Measurements from ENCODE around the gene CD99.
"Not testable (repeated sequence)": the region's sequence is repeated elsewhere in the genome, so short reads cannot be mapped to it uniquely, and the experiment has no call there.

Gene CD99

DNA sequence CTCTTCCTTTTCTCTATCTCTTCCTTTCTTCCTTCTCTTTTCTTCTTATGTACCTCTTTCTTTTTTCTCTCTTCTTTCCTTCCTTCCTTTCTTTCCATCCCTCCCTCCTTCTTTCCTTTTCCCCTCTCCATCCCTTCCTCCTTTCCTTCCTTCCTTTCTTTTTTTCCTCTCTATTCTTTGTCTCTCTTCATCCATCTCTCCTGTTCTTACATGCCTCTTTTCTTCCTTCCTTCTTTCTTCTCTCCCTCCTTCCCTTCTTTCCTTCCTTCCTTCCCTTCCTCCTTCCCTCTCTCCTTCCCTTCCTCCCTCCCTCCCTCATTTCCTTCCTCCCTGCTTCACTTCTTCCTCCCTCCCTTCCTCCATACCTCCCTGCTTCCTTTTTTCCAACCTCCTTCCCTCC lies 41.6 kb downstream of the CD99 start:
- no peak for DNase-seq

- no peak for DNase-seq
Measured at GRCh38 chrX:2733286-2733685, 42.2 kb downstream of the CD99 start.

GRCh38 chrX:2735270-2735669 lies 44.2 kb downstream of the CD99 start:
- DNase-seq: no peak

- no peak for DNase-seq
Measured at GRCh38 chrX:2740672-2741071, 49.6 kb downstream of the CD99 start.

DNA sequence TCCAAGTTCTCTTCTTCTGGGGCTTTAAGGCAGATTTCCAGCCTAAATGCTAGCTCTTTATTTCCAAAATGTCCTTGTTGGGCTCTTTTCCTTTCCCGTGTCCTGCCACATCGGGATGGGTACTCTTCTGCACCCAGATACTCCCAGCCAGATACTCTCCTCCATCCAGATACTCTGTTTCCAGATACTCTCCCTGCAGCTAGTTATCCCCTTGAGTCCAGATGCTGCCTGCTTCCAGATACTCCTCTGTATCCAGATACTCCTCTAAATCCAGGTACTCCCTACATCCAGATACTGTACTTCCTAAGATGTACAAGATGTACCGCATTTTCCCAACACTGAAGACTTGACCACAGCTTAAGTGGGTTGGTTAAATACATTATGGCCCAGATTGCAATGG lies 50.3 kb downstream of the CD99 start:
- no peak for DNase-seq

DNA sequence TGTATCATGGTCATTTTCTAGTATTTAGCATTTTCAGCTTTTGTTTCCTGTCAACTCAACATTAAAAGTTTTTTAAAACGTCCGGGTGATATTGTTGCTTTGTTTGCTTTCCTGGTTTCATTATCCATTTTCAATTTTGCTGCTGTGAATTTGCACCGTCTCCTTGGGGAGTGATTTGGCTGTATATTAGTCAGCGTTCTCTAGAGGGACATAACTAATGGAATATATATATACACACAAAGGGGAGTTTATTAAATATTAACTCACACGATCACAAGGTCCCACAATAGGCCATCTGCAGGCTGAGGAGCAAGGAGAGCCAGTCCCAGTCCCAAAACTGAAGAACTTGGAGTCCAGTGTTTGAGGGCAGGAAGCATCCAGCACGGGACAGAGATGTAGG lies 55.2 kb downstream of the CD99 start:
- DNase-seq: not testable (repeated sequence)

- no peak for DNase-seq
Measured at GRCh38 chrX:2748171-2748814, 57.2 kb downstream of the CD99 start.

DNA sequence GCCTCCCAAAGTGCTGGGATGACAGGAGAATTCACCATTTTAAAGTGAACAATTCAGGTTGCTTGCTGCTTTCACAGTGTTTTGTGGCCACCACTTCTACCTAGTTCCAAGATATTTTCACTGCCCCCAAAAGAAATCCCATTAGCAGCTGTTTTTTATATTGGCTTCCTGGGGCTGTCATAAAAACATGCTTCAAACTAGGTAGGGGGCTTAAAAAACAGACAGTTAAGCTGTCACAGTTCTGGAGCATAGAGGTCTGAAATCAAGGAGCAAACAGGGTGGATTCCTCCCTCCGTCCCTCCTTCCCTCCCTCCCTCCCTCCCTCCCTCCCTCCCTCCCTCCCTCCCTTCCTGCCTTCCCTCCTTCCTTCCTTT lies 57.7 kb downstream of the CD99 start:
- no peak for DNase-seq

- DNase-seq: no peak
Measured at GRCh38 chrX:2751291-2751690, 60.2 kb downstream of the CD99 start.

- not testable (repeated sequence) for DNase-seq
Measured at GRCh38 chrX:2751874-2752300, 60.8 kb downstream of the CD99 start, which contains the start of gene XG. Gene XG, plus strand, starts transcription at chrX:2752040. Its CDS starts 235 bp downstream, at chrX:2752275.

DNA sequence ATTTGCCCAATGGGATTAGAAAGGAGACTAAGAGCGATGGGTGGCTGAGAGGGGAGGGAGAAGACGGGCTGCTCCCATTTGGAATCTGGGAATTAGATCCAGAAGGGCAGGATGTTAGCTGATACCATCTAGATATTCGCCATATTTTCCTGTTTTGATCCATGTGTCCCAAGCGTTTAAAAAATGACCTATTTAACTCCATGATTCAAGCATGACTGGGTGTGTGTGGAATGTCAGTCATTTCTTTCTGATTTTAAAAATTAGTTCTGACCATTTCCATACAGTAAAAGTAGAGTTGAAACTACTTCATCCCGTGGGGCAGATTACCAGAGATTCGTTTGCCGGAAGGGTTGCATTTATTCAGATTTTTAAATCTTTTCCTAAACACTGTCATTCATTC lies 61.3 kb downstream of the CD99 start:
- not testable (repeated sequence) for DNase-seq

GRCh38 chrX:2755163-2755715 lies 64.1 kb downstream of the CD99 start:
- DNase-seq: not testable (repeated sequence)

DNA sequence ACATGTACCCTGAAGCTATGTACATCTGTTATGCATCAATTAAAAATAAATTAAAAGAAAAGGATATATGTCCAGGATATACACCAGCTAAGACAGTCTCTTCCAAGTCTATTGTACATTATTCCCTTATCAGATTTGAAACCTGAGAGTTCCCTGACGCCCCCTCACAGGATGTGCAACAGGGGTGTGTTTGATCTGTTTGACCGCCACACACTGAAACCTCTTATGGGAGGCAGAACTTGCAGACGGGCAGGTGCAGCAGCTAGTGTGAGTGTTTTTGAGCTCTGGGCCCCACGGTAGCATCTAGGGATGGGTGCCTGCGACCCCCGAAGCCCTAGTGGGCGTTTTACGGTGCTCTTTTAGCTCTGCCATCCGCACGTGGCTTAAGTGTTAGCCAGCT lies 65.5 kb downstream of the CD99 start:
- DNase-seq: no peak

DNA sequence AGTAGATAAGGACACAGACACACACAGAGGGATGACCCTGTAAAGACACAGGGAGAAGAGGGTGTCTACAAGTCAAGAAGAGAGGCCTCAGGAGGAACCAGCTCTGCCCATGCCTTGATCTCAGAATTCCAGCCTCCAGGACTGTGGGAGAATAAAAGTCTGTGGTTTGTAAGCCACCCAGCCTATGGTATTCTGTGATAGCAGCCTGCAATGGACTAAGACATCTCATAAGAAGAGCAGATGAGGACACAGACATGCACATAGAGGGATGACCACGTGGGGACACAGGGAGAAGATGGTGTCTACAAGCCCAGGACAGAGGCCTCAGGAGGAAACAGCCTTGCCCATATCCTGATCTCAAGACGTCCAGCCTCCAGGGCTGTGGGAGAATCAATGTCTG lies 70.2 kb downstream of the CD99 start:
- DNase-seq: no peak

GRCh38 chrX:2762671-2763070 lies 71.6 kb downstream of the CD99 start:
- DNase-seq: not testable (repeated sequence)

DNA sequence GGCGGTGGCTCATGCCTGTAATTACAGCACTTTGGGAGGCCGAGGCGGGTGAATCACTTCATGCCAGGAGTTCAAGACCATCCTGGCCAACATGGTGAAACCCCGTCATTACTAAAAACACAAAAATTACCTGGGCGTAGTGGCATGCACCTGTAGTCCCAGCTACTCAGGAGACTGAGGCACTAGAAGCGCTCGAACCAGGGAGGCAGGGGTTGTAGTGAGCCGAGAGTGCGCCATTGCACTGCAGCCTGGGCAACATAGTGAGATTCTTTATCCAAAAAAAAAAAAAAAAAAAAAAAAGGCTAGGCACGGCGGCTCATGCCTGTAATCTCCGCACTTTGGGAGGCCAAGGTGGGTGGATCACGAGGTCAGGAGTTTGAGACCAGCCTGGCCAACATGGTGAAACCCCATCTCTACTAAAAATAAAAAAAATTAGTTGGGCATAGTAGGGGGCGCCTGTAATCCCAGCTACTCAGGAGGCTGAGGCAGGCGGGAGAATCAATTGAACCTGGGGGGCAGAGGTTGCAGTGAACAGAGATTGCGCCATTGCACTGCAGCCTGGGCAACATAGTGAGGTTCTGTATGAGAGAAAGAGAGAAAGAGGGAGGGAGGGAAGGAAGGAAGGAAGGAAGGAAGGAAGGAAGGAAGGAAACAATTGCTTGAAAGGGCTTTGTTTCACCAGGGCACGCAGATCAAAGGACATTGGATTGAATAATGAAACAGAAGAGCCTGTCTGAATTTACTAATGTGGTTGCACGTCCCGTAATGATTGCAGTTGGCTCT lies 73.9 kb downstream of the CD99 start:
- not testable (repeated sequence) for DNase-seq

DNA sequence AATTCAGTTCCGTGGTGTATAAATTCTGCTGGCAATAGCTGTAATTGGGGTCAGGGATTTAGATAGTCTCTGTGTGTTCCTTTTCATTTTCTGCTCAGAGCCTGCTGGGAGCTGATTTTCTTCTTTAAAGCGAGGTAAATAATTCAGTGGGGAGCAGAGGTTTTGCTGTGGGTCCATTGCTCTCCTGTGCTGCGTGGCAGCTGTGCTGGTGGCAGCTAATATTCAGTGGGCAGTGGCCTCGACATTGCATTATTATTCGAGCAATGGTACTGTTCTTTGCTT lies 74.4 kb downstream of the CD99 start:
- no peak for DNase-seq

DNA sequence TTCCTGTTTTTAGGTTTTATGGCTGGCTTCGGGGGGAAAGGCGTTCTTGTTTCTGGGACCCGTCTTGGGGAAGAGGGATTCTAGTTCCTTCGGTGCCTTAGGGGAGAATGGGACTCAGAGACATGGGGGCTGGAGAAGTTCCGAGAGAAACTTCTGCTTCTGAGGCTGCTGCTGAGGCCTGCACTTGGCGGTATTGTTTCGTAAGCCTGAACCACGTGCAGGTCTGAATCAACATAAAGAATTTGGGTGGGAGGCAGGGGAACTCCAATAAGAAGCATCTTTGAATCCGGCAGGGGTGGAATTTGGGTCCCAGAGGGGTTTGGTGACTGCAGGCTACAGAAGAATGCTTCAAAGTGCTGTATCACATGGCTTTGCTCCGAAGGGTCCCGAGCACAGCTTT lies 75.8 kb downstream of the CD99 start:
- DNase-seq: no peak

GRCh38 chrX:2767631-2768455 lies 76.7 kb downstream of the CD99 start:
- DNase-seq: no peak

DNA sequence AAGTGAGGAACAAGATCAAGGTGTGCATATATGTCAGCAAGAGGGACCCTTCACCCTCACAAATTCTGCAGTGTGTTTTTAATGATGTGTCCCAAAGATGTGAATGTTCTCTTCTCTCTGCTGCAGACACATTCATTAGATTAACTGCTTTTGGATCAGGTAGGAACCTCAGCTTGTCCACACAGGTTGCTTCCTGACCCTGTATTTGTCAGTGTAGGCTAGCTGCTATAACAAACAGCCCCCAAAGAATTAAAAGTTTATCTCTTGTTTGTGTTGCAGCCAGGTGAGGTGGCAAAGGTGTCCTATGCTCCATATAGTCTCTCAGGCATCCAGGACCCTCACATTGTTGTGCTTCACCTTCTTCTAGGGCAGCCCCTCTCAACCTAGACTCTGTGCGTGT lies 78.5 kb downstream of the CD99 start:
- DNase-seq: no peak

- DNase-seq: not testable (repeated sequence)
Measured at GRCh38 chrX:2773166-2774055, 82.3 kb downstream of the CD99 start.

- no peak for DNase-seq
Measured at GRCh38 chrX:2774057-2774456, 83.0 kb downstream of the CD99 start.

DNA sequence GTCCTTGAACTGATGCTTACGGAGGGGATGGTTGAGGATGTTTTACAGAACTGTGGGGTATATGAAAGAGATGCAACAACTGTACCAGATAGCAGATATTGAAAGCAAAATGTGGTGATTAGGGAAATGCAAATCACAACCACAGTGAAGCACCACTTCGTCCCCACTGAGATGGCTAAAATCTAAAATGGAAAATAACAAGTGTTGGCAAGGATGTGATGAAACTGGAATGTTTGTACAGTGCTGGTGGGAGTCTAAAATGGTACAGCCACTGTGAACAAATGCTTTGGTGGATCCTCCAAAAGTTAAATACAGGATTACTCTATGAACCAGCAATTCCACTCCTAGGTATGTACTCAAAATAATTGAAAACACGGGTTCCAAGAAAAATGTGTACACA lies 83.7 kb downstream of the CD99 start:
- no peak for DNase-seq

All from NCI-H1048 (cell line).